HG03558 (cell line): ENCODE measurements around the gene CCNY.

Experiments used
- ATAC-seq: cut with Tn5 transposase; IDR thresholded peaks from one replicate; pipeline ENCODE4 v1.9.1; 2021; ENCODE audit warnings: moderate number of reproducible peaks; ENCODE audit not compliant: unreplicated experiment; ENCODE audit errors: extremely low read depth

Gene CCNY

GRCh38 chr10:35331894-35332640 lies 4.2 kb upstream of the CCNY start:
- ATAC-seq = no peak

DNA sequence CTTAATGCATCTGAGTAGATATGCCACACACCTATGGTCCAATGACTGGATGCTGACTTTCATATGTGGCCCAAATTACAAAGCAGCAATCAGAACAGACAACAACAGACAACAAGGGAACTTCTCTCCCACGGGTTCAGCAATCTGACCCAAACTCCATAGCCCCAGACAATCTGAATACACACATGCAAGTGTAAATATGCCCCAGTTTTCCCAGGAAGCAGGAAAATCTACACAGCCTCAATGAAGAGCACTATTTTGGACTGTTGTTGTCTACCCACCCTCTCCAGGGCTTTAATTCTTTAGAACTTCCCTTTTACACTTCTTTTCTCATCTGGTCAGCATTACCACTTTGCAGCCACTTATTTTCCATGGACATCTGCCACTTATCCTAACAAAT lies 2.0 kb upstream of the CCNY start:
- no peak for ATAC-seq

GRCh38 chr10:35335133-35336083 lies 901 bp upstream of the CCNY start:
- no peak for ATAC-seq

GRCh38 chr10:35336921-35337823 lies 863 bp downstream of the CCNY start:
- ATAC-seq = no peak

- peak; percentile 55 for ATAC-seq
Measured at GRCh38 chr10:35339942-35340341, 3.6 kb downstream of the CCNY start.

- no peak for ATAC-seq
Measured at GRCh38 chr10:35340975-35341374, 4.7 kb downstream of the CCNY start.

DNA sequence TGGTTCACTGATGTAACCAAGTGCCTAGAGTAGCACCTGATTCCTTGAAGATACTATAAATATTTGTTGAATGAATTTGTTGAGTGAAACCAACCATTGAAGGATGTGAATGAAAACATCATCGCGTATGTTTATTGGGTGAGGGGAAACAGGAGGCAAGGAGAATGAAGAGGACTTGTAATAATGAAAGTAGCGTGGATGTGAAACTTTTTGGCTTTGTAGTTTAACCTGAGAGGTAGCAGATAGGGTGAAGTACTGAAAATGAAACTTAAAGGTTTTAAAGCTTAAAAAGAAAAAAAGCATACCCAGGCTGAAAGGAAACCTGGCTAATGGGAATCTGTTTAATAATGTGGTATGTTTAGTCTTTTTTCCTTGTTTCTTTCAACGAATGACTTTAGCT lies 5.2 kb downstream of the CCNY start:
- peak; percentile 57 for ATAC-seq

- no peak for ATAC-seq
Measured at GRCh38 chr10:35342183-35342753, 6.0 kb downstream of the CCNY start.

- no peak for ATAC-seq
Measured at GRCh38 chr10:35343739-35344138, 7.4 kb downstream of the CCNY start.

- ATAC-seq = no peak
Measured at GRCh38 chr10:35345383-35345742, 9.1 kb downstream of the CCNY start.

DNA sequence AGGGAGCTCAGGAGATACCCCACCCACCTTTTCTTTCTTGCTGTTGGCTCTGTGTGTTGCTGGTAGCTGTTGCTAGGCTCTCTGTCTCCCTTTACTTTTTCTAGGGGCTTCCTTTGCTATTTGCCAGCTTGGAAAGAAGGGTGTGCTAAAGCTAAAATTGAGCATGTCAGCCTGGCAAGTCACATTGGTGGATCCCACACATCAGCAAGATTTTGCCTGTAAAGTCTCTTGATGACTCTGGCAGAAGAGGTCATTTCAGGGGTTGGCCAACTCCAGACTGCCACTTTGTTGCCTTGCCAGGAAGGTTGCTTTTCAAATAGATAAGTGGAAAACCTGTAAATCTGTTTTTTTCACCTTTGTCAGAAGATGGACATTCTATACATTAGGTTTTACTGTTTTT lies 9.9 kb downstream of the CCNY start:
- no peak for ATAC-seq

DNA sequence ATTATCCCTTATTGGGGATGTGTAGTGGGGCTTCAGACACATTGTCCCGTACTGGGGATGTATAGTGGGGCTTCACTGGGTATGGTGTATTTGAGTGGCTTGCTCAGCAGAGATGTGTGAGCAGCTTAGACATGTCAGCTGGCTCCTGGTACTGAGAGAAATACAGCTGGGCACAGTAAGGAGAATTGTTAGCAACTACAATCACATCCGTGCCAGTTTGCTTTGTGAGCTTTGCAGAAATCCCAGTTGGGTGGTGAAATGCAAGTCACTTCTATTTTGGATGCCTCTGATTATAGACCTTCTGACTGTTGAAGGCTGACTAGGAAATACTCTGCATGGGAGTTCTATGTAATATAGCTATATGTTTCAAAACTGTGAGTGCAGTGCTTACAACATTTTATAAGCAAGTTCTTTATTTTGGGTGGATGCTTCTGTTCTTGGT lies 10.8 kb downstream of the CCNY start:
- no peak for ATAC-seq

DNA sequence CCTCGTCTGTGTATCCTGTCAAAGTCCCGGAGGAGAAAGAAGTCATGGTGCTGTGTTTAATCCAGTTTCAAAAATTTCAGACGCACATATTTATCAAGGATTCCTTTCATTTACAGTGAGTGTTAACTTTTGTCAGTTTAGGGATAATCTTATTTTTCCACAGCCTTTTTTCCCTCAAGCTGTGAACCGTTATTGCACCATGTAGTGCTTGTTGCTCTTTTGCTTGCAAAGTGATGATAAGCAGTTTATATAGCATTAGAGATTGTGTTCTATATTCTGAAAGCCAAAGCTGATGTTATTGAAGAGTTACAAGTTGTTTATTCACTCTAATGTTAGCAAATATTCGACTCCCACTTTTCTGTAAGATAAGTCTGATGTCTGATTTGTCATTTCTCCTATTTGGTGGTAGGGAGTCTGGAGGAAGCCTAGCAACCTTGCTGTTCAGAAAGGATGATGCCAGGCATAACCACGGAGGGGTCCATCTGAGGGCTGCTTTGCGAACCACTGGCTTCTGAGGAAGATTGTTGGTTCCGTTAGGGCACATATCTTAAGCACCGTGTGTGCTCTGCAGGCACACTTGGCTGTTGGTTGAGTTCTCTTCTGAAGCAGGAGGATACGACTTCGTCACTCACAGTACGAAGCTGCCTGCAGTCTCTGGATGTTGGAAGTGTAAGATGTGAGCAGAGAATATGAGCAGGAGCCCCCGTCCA lies 11.7 kb downstream of the CCNY start:
- no peak for ATAC-seq

DNA sequence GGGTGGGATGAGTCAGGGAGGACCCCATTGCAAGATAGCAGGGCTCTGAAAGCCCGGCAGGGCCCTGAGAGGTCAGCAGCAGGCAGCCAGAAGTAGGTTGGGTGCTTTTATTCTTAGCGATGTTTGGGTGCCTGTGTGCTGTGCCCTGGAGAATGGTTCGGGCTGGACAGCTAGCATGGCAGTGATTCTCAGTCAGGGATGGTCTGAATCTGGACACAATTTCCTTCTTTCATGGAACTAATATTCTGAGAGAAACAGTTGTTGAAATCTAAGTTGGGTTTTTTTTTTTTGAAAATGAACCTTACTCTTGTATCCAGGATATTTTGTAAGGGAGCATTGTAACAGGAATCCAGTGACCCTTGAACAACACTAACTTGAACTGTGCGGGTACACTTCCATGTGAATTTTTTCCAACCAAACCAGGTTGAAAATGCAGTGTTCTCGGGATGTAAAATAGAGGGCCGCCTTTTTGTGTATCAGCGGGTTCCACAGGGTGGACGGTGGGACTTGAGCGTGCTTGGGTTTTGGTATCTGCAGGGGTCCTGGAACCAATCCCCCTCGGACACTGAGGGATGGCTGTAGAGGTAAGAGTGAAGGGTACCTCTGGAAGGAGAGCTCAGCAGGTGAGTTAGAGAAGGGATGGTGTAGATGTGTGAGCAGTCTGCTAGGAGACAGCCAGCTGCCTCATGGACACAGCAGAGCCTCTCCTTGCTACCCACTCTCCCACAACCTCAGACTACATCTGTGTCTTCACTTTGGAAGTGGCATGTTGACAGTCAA lies 12.5 kb downstream of the CCNY start:
- ATAC-seq = no peak

GRCh38 chr10:35349389-35349915 lies 13.1 kb downstream of the CCNY start:
- ATAC-seq = no peak

DNA sequence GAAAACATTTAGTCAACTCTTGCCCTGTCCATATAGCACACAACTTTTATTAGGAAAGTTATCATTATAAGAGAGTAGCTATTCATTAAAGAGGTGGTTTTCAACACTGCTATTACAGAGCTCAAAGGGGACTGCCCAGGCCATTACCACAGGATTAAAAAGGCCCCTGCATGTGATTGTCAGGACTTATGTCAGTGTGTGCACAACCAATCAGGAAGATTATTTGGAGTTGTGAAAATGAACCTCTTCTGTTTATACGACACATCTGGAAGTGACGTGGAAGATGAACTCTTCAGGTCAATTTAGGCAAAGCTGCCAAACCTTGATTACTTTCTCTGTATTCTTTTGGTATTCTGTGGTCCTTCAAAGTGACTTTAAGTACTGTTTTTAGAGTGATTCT lies 14.7 kb downstream of the CCNY start:
- ATAC-seq = no peak

DNA sequence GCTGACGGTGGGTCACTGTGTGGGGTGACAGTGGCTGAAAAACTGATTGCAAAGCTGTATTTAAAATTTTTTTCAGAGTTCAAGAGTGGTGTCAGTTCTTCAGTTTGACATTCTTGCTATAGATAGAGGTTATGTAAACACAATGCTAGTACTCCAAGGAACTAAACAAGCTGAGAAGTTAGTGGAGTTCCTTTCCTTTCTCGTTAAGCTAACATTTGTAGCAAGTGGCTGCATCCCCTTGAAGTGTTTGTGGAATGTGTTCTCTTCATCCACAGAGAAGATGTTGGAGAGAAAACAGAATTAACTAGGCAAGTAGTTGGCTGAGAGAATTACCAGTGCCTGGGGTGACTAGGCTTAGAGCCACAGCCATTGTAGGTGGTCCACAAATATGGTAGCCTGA lies 15.8 kb downstream of the CCNY start:
- no peak for ATAC-seq

DNA sequence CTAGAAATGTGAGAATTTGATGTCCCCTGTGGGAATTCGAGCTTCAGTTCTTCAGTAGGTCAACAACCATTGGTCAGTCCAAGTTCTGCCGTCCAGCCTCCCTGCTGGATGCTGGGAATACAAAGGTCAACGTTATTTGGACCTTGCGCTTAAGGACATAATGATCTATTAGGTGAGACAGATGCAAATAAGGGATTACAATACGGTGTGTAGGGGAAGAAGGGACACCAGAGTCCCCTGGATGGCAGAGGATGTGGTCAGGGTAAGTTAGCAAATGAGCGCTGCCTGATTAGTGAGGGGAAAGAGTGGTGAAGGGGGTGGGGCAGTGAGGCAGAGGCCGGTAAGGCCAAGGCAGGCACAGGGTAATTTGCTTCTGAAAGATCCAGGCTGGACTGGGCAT lies 16.2 kb downstream of the CCNY start:
- ATAC-seq = no peak

DNA sequence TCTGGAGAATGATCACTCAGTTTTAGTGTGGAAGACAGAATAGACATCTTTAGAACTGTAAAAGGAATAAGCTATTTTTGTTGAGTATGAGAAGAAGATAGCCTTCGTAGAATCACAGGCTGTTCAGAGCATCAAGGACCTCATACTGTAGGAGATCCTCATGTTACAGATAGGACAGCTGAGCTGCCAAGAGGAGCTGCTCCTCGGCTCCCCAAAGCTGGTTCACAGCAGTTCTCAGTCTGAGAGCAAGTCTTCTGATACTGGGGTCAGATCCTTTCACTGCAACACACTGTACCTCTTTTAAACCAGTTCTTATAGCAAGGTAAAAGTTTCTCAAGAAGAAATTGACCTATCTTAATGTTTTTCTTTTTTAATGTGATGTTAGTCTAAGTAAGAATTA lies 17.1 kb downstream of the CCNY start:
- no peak for ATAC-seq
